Measurements from ENCODE around the gene SH3RF3.

The SH3RF3 gene

GRCh38 chr2:109408043-109408335, 279.0 kb downstream of the SH3RF3 start:
- TF ChIP-seq RARB (CRISPR knock-in tag; IDR thresholded peaks at IDR 0.05) (no peak), PATZ1 (CRISPR knock-in tag; IDR thresholded peaks at IDR 0.05; ENCODE audit: borderline replicate concordance) (no peak), SNAI2 (CRISPR knock-in tag; IDR thresholded peaks at IDR 0.05) (no peak), TSHZ2 (CRISPR knock-in tag; IDR thresholded peaks at IDR 0.05) (no peak), TOX (CRISPR knock-in tag; IDR thresholded peaks at IDR 0.05; ENCODE audit: borderline replicate concordance) (no peak), CREB5 (CRISPR knock-in tag; IDR thresholded peaks at IDR 0.05; ENCODE audit: low read depth) (no peak), ESRRG (CRISPR knock-in tag; IDR thresholded peaks at IDR 0.05) (no peak), PPARA (CRISPR knock-in tag; IDR thresholded peaks at IDR 0.05; ENCODE audit: borderline replicate concordance) (no peak), ZFP30 (CRISPR knock-in tag; IDR thresholded peaks at IDR 0.05) (no peak), OSR1 (CRISPR knock-in tag; IDR thresholded peaks at IDR 0.05) (no peak), ZNF565 (CRISPR knock-in tag; conservative IDR thresholded peaks at IDR 0.05; ENCODE audit: low read depth) (no peak), GLIS3 (CRISPR knock-in tag; IDR thresholded peaks at IDR 0.05) (no peak), ISL1 (CRISPR knock-in tag; IDR thresholded peaks at IDR 0.05) (no peak), ARNTL (CRISPR knock-in tag; IDR thresholded peaks at IDR 0.05; ENCODE audit: borderline replicate concordance, low read depth) (no peak), POU6F1 (CRISPR knock-in tag; IDR thresholded peaks at IDR 0.05; ENCODE audit: borderline replicate concordance, low read depth) (no peak), BACH2 (CRISPR knock-in tag; IDR thresholded peaks at IDR 0.05; ENCODE audit: borderline replicate concordance) (no peak), ZFP3 (CRISPR knock-in tag; IDR thresholded peaks at IDR 0.05) (no peak)
- ATAC-seq: no peak

- ATAC-seq: no peak
- TF ChIP-seq OSR1 (CRISPR knock-in tag; IDR thresholded peaks at IDR 0.05) (no peak), CSDC2 (CRISPR knock-in tag; IDR thresholded peaks at IDR 0.05) (no peak)
Observed at GRCh38 chr2:109409321-109410038, 280.5 kb downstream of the SH3RF3 start.

DNA sequence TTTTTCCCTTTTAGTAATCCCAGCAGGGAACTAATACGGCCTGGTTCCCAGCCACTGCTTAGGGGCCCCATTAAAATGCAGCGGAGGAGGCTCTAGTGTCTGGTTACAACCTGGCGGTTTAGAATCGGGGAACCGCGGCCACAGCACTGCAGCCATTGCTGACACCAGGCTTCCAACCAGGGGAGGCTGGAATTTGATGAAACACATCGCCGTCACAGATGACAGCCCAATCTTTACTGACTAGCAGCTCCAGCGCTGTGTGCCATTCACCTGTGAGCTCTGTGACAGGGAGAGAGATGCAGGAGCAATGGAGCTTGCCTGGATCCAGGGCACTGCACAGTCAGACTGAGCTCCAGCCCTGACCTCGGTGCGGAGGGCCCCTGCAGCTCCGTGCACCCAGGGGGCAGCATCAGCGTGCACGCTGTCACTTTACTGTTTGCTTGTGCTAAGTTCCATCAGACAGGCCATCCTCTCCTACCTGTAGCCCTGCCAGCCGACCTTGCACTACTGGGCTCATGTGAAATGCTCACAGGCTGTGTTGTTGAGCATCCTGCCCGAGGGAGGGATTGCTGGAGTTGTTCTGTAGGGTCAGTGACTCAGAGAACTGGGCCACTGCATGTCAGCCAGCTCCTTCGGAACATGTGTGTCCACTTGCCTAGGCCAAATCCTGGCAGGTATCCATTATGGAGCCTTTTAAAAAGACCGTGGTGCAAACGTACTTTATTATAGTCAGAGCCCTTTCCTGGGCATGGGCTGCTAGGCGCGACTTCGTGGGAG, 281.2 kb downstream of the SH3RF3 start:
- ATAC-seq: no peak
- TF ChIP-seq ZFP3 (CRISPR knock-in tag; IDR thresholded peaks at IDR 0.05) (no peak), CSRNP3 (CRISPR knock-in tag; IDR thresholded peaks at IDR 0.05) (no peak), CSDC2 (CRISPR knock-in tag; IDR thresholded peaks at IDR 0.05) (no peak), GLIS3 (CRISPR knock-in tag; IDR thresholded peaks at IDR 0.05) (no peak), ZNF8 (CRISPR knock-in tag; IDR thresholded peaks at IDR 0.05) (no peak), ZFP30 (CRISPR knock-in tag; IDR thresholded peaks at IDR 0.05) (no peak), TOX (CRISPR knock-in tag; IDR thresholded peaks at IDR 0.05; ENCODE audit: borderline replicate concordance) (no peak), PATZ1 (CRISPR knock-in tag; IDR thresholded peaks at IDR 0.05; ENCODE audit: borderline replicate concordance) (no peak), ESRRG (CRISPR knock-in tag; IDR thresholded peaks at IDR 0.05) (no peak), ISL1 (CRISPR knock-in tag; IDR thresholded peaks at IDR 0.05) (no peak), ZNF70 (CRISPR knock-in tag; IDR thresholded peaks at IDR 0.05) (no peak), OSR1 (CRISPR knock-in tag; IDR thresholded peaks at IDR 0.05) (no peak), BACH2 (CRISPR knock-in tag; IDR thresholded peaks at IDR 0.05; ENCODE audit: borderline replicate concordance) (no peak), CREB5 (CRISPR knock-in tag; IDR thresholded peaks at IDR 0.05; ENCODE audit: low read depth) (no peak)

Measured in SK-N-SH treated with all-trans-retinoic acid at 6 μM for 48 hours (cell line).